ENCODE results near the gene DNAL4.
A peak's percentile ranks its signal among the peaks of the same experiment; 100 is the strongest.

DNAL4 gene

GRCh38 chr22:38755911-38756532 is 37.9 kb downstream of the DNAL4 start, which contains the start of gene SUN2:
SUN2 (minus strand) TSS chr22:38755998; CDS start chr22:38752628, 3,370 bp downstream.
- no peaks in the 10 kb centered on the region for H3K9me3 ChIP-seq (ENCODE audit: control insufficient read depth in 5 of 5, low read length in 5 of 5)
- H3K27ac ChIP-seq (ENCODE audit: low read depth, low read length), result peak within 1 kb of the TSS; percentile 98
- no peaks in the 10 kb centered on the region for H3K27me3 ChIP-seq (ENCODE audit: control insufficient read depth in 5 of 5, insufficient read depth in 4 of 5, low read length in 5 of 5)
- peaks cover 0 to 18% (median 16%) of the 10 kb centered on the region in 5 donors for H3K36me3 ChIP-seq (ENCODE audit: control insufficient read depth in 5 of 5, insufficient read depth in 5 of 5, low read length in 5 of 5)
- H3K4me3 ChIP-seq (ENCODE audit: low read depth in 1 of 5, low read length in 5 of 5), result peak within 1 kb of the TSS; percentile 68 to 76 (median 73)
- peaks cover 6 to 50% (median 48%) of the 10 kb centered on the region in 5 donors for H3K4me1 ChIP-seq (ENCODE audit: control insufficient read depth in 5 of 5, insufficient read depth in 5 of 5, low read length in 5 of 5)
- H3K9ac ChIP-seq (ENCODE audit: low read length in 5 of 5), result peak within 1 kb of the TSS in 4 of 5 donors; percentile 76 to 86 (median 77)

GRCh38 chr22:38755155-38755910 is 38.6 kb downstream of the DNAL4 start:
- Histone ChIP-seq H3K27me3 (ENCODE audit: control insufficient read depth in 5 of 5, insufficient read depth in 4 of 5, low read length in 5 of 5) (no peaks in the 10 kb centered on the region), H3K27ac (ENCODE audit: low read depth, low read length) (peak overlapping the region; percentile 98), H3K4me1 (ENCODE audit: control insufficient read depth in 5 of 5, insufficient read depth in 5 of 5, low read length in 5 of 5) (peaks cover 6 to 56% (median 51%) of the 10 kb centered on the region in 5 donors), H3K4me3 (ENCODE audit: low read depth in 1 of 5, low read length in 5 of 5) (peak overlapping the region; percentile 68 to 76 (median 73)), H3K9me3 (ENCODE audit: control insufficient read depth in 5 of 5, low read length in 5 of 5) (no peaks in the 10 kb centered on the region), H3K36me3 (ENCODE audit: control insufficient read depth in 5 of 5, insufficient read depth in 5 of 5, low read length in 5 of 5) (peaks cover 0 to 25% (median 23%) of the 10 kb centered on the region in 5 donors), H3K9ac (ENCODE audit: low read length in 5 of 5) (peak overlapping the region in 4 of 5 donors; percentile 76 to 86 (median 77))

- peak overlapping the region; percentile 68 to 76 (median 73) for H3K4me3 ChIP-seq (ENCODE audit: low read depth in 1 of 5, low read length in 5 of 5)
- H3K36me3 ChIP-seq (ENCODE audit: control insufficient read depth in 5 of 5, insufficient read depth in 5 of 5, low read length in 5 of 5), result peaks cover 0 to 30% (median 28%) of the 10 kb centered on the region in 5 donors
- H3K4me1 ChIP-seq (ENCODE audit: control insufficient read depth in 5 of 5, insufficient read depth in 5 of 5, low read length in 5 of 5), result peaks cover 6 to 56% (median 51%) of the 10 kb centered on the region in 5 donors
Measured at GRCh38 chr22:38754751-38755154, 39.2 kb downstream of the DNAL4 start.

GRCh38 chr22:38753948-38754750 is 39.8 kb downstream of the DNAL4 start:
- Histone ChIP-seq H3K4me3 (ENCODE audit: low read depth in 1 of 5, low read length in 5 of 5) (peak overlapping the region; percentile 68 to 76 (median 73)), H3K9ac (ENCODE audit: low read length in 5 of 5) (peak overlapping the region; percentile 43 to 86 (median 76))

More at GRCh38 chr22:38754751-38755154, 39.2 kb downstream of the DNAL4 start:
- Histone ChIP-seq H3K27ac (ENCODE audit: low read depth, low read length) (peak overlapping the region; percentile 98), H3K27me3 (ENCODE audit: control insufficient read depth in 5 of 5, insufficient read depth in 4 of 5, low read length in 5 of 5) (no peaks in the 10 kb centered on the region), H3K9me3 (ENCODE audit: control insufficient read depth in 5 of 5, low read length in 5 of 5) (no peaks in the 10 kb centered on the region), H3K9ac (ENCODE audit: low read length in 5 of 5) (peak overlapping the region in 4 of 5 donors; percentile 73 to 86 (median 77))

GRCh38 chr22:38751422-38752346 is 42.3 kb downstream of the DNAL4 start:
- no peak overlapping the region for H3K27ac ChIP-seq (ENCODE audit: low read depth, low read length)
- peaks cover 2 to 60% (median 54%) of the 10 kb centered on the region in 5 donors for H3K36me3 ChIP-seq (ENCODE audit: control insufficient read depth in 5 of 5, insufficient read depth in 5 of 5, low read length in 5 of 5)
- H3K4me3 ChIP-seq (ENCODE audit: low read depth in 1 of 5, low read length in 5 of 5), result no peak overlapping the region
- peaks cover 6 to 49% (median 47%) of the 10 kb centered on the region in 5 donors for H3K4me1 ChIP-seq (ENCODE audit: control insufficient read depth in 5 of 5, insufficient read depth in 5 of 5, low read length in 5 of 5)
- no peaks in the 10 kb centered on the region for H3K27me3 ChIP-seq (ENCODE audit: control insufficient read depth in 5 of 5, insufficient read depth in 4 of 5, low read length in 5 of 5)
- H3K9me3 ChIP-seq (ENCODE audit: control insufficient read depth in 5 of 5, low read length in 5 of 5), result no peaks in the 10 kb centered on the region
- H3K9ac ChIP-seq (ENCODE audit: low read length in 5 of 5), result no peak overlapping the region

More at GRCh38 chr22:38753948-38754750, 39.8 kb downstream of the DNAL4 start:
- H3K27me3 ChIP-seq (ENCODE audit: control insufficient read depth in 5 of 5, insufficient read depth in 4 of 5, low read length in 5 of 5), result no peaks in the 10 kb centered on the region
- no peaks in the 10 kb centered on the region for H3K9me3 ChIP-seq (ENCODE audit: control insufficient read depth in 5 of 5, low read length in 5 of 5)
- H3K4me1 ChIP-seq (ENCODE audit: control insufficient read depth in 5 of 5, insufficient read depth in 5 of 5, low read length in 5 of 5), result peaks cover 6 to 56% (median 51%) of the 10 kb centered on the region in 5 donors
- H3K27ac ChIP-seq (ENCODE audit: low read depth, low read length), result peak overlapping the region; percentile 98
- H3K36me3 ChIP-seq (ENCODE audit: control insufficient read depth in 5 of 5, insufficient read depth in 5 of 5, low read length in 5 of 5), result peaks cover 0 to 36% (median 34%) of the 10 kb centered on the region in 5 donors

- no peaks in the 10 kb centered on the region for H3K27me3 ChIP-seq (ENCODE audit: control insufficient read depth in 5 of 5, insufficient read depth in 4 of 5, low read length in 5 of 5)
- no peak overlapping the region for H3K4me3 ChIP-seq (ENCODE audit: low read depth in 1 of 5, low read length in 5 of 5)
- no peaks in the 10 kb centered on the region for H3K9me3 ChIP-seq (ENCODE audit: control insufficient read depth in 5 of 5, low read length in 5 of 5)
- peaks cover 6 to 42% (median 40%) of the 10 kb centered on the region in 5 donors for H3K4me1 ChIP-seq (ENCODE audit: control insufficient read depth in 5 of 5, insufficient read depth in 5 of 5, low read length in 5 of 5)
- H3K27ac ChIP-seq (ENCODE audit: low read depth, low read length), result no peak overlapping the region
- peaks cover 2 to 66% (median 60%) of the 10 kb centered on the region in 5 donors for H3K36me3 ChIP-seq (ENCODE audit: control insufficient read depth in 5 of 5, insufficient read depth in 5 of 5, low read length in 5 of 5)
- no peak overlapping the region for H3K9ac ChIP-seq (ENCODE audit: low read length in 5 of 5)
Measured at GRCh38 chr22:38751066-38751421, 42.9 kb downstream of the DNAL4 start.

- Histone ChIP-seq H3K9ac (ENCODE audit: low read length in 5 of 5) (no peak overlapping the region), H3K27ac (ENCODE audit: low read depth, low read length) (no peak overlapping the region), H3K27me3 (ENCODE audit: control insufficient read depth in 5 of 5, insufficient read depth in 4 of 5, low read length in 5 of 5) (no peaks in the 10 kb centered on the region)
Measured at GRCh38 chr22:38750638-38751037, 43.3 kb downstream of the DNAL4 start.

GRCh38 chr22:38750104-38750503 is 43.8 kb downstream of the DNAL4 start:
- Histone ChIP-seq H3K27ac (ENCODE audit: low read depth, low read length) (no peak overlapping the region), H3K4me3 (ENCODE audit: low read depth in 1 of 5, low read length in 5 of 5) (no peak overlapping the region), H3K9me3 (ENCODE audit: control insufficient read depth in 5 of 5, low read length in 5 of 5) (no peaks in the 10 kb centered on the region), H3K4me1 (ENCODE audit: control insufficient read depth in 5 of 5, insufficient read depth in 5 of 5, low read length in 5 of 5) (peaks cover 6 to 40% (median 37%) of the 10 kb centered on the region in 5 donors), H3K36me3 (ENCODE audit: control insufficient read depth in 5 of 5, insufficient read depth in 5 of 5, low read length in 5 of 5) (peaks cover 2 to 76% (median 69%) of the 10 kb centered on the region in 5 donors), H3K27me3 (ENCODE audit: control insufficient read depth in 5 of 5, insufficient read depth in 4 of 5, low read length in 5 of 5) (no peaks in the 10 kb centered on the region), H3K9ac (ENCODE audit: low read length in 5 of 5) (no peak overlapping the region)

More at GRCh38 chr22:38750638-38751037, 43.3 kb downstream of the DNAL4 start:
- Histone ChIP-seq H3K9me3 (ENCODE audit: control insufficient read depth in 5 of 5, low read length in 5 of 5) (no peaks in the 10 kb centered on the region), H3K4me1 (ENCODE audit: control insufficient read depth in 5 of 5, insufficient read depth in 5 of 5, low read length in 5 of 5) (peaks cover 6 to 42% (median 39%) of the 10 kb centered on the region in 5 donors), H3K36me3 (ENCODE audit: control insufficient read depth in 5 of 5, insufficient read depth in 5 of 5, low read length in 5 of 5) (peaks cover 2 to 70% (median 64%) of the 10 kb centered on the region in 5 donors), H3K4me3 (ENCODE audit: low read depth in 1 of 5, low read length in 5 of 5) (no peak overlapping the region)

All from subcutaneous abdominal adipose tissue (tissue), 5 donors.